Measurements from ENCODE around the gene ZBTB14. TPM values are rescaled to one million over a fixed set of nuclear protein-coding genes. Genes with fewer than 3 reads are reported as not detected.

The ZBTB14 gene
- total and polyA plus RNA-seq, 4 donors = 2.2 to 6.9 (median 4.4) TPM

DNA sequence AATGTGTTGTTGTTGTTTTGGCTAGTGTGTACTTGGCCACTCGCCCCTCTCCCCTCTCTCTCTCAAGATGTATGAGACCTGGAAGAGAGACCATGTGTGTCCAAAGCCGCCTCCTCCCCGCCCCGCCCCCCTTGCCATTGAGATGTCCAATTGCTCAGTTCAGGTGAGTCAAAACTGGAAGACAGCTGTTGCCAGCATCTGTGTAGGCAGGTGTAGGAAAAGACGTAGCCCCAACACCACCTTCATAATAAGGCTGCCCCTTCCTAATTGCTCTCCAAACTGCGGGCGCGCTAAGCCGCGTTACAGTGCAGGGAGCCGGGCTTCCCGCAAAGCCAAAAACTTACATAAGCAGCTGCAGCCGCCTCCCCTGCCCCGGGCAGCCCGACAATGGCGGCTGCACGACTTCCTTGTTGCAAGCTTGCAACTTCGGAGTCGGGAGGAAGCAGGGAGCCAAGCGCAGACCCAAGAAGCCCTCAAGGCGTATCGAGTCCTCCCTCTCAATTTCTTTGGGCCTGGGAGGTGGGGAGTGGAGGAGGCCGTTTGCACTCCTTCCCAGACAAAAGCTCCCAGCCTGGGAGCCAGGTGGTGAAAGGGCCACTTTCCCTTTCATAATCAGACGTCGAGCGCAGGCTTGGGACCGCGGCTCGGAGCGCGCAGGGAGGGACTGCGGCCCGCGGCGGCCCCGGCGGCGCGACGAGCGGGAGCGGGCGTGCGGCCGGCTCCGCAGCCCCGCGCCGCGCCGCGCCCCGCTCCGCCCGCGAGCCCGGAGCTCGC, 882 bp downstream of the ZBTB14 start:
- peak overlapping the region; percentile 92 to 93 for H3K27ac ChIP-seq (ENCODE audit: low read depth in 1 of 2, low read length in 2 of 2)
- no peaks in the 10 kb centered on the region for H3K9me3 ChIP-seq (ENCODE audit: control insufficient read depth in 4 of 4, low read length in 3 of 4)
- H3K4me1 ChIP-seq (ENCODE audit: control insufficient read depth in 4 of 4, insufficient read depth in 4 of 4, low read length in 3 of 4) = peaks cover 2 to 15% (median 7%) of the 10 kb centered on the region in 4 donors
- WGBS = under 1% methylated on average over 58 of the region's 58 CpGs
- H3K36me3 ChIP-seq (ENCODE audit: control insufficient read depth in 4 of 4, insufficient read depth in 3 of 4, low read depth in 1 of 4, low read length in 3 of 4) = peaks cover 0 to 18% (median 7%) of the 10 kb centered on the region in 4 donors
- no peak for TF ChIP-seq RAD21 (IDR thresholded peaks at IDR 0.05)
- peak; percentile 97 for TF ChIP-seq YY1 (IDR thresholded peaks at IDR 0.05)
- no peak for TF ChIP-seq TAF1 (conservative IDR thresholded peaks at IDR 0.05)
- TF ChIP-seq, protein P1, sequence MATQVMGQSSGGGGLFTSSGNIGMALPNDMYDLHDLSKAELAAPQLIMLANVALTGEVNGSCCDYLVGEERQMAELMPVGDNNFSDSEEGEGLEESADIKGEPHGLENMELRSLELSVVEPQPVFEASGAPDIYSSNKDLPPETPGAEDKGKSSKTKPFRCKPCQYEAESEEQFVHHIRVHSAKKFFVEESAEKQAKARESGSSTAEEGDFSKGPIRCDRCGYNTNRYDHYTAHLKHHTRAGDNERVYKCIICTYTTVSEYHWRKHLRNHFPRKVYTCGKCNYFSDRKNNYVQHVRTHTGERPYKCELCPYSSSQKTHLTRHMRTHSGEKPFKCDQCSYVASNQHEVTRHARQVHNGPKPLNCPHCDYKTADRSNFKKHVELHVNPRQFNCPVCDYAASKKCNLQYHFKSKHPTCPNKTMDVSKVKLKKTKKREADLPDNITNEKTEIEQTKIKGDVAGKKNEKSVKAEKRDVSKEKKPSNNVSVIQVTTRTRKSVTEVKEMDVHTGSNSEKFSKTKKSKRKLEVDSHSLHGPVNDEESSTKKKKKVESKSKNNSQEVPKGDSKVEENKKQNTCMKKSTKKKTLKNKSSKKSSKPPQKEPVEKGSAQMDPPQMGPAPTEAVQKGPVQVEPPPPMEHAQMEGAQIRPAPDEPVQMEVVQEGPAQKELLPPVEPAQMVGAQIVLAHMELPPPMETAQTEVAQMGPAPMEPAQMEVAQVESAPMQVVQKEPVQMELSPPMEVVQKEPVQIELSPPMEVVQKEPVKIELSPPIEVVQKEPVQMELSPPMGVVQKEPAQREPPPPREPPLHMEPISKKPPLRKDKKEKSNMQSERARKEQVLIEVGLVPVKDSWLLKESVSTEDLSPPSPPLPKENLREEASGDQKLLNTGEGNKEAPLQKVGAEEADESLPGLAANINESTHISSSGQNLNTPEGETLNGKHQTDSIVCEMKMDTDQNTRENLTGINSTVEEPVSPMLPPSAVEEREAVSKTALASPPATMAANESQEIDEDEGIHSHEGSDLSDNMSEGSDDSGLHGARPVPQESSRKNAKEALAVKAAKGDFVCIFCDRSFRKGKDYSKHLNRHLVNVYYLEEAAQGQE (IDR thresholded peaks at IDR 0.05) = no peak
- TF ChIP-seq FOXA2 (IDR thresholded peaks at IDR 0.05) = no peak
- TF ChIP-seq HNF4A (conservative IDR thresholded peaks at IDR 0.05) = no peak
- TF ChIP-seq, protein P2, sequence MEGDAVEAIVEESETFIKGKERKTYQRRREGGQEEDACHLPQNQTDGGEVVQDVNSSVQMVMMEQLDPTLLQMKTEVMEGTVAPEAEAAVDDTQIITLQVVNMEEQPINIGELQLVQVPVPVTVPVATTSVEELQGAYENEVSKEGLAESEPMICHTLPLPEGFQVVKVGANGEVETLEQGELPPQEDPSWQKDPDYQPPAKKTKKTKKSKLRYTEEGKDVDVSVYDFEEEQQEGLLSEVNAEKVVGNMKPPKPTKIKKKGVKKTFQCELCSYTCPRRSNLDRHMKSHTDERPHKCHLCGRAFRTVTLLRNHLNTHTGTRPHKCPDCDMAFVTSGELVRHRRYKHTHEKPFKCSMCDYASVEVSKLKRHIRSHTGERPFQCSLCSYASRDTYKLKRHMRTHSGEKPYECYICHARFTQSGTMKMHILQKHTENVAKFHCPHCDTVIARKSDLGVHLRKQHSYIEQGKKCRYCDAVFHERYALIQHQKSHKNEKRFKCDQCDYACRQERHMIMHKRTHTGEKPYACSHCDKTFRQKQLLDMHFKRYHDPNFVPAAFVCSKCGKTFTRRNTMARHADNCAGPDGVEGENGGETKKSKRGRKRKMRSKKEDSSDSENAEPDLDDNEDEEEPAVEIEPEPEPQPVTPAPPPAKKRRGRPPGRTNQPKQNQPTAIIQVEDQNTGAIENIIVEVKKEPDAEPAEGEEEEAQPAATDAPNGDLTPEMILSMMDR (IDR thresholded peaks at IDR 0.05; ENCODE audit: low read depth, low read length, missing input control) = no peak
- TF ChIP-seq, protein P3, sequence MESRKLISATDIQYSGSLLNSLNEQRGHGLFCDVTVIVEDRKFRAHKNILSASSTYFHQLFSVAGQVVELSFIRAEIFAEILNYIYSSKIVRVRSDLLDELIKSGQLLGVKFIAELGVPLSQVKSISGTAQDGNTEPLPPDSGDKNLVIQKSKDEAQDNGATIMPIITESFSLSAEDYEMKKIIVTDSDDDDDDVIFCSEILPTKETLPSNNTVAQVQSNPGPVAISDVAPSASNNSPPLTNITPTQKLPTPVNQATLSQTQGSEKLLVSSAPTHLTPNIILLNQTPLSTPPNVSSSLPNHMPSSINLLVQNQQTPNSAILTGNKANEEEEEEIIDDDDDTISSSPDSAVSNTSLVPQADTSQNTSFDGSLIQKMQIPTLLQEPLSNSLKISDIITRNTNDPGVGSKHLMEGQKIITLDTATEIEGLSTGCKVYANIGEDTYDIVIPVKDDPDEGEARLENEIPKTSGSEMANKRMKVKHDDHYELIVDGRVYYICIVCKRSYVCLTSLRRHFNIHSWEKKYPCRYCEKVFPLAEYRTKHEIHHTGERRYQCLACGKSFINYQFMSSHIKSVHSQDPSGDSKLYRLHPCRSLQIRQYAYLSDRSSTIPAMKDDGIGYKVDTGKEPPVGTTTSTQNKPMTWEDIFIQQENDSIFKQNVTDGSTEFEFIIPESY (IDR thresholded peaks at IDR 0.05) = no peak
- H3K9ac ChIP-seq (ENCODE audit: low read depth in 1 of 2, low read length in 2 of 2) = peak overlapping the region; percentile 17 to 79
- DNase-seq (ENCODE audit: low spot score) = peak; percentile 57
- H3K4me3 ChIP-seq (ENCODE audit: low read depth in 1 of 3, low read length in 3 of 3) = peak overlapping the region; percentile 89 to 99 (median 96)
- H3K27me3 ChIP-seq (ENCODE audit: control insufficient read depth in 4 of 4, insufficient read depth in 4 of 4, low read length in 3 of 4) = no peaks in the 10 kb centered on the region

DNA sequence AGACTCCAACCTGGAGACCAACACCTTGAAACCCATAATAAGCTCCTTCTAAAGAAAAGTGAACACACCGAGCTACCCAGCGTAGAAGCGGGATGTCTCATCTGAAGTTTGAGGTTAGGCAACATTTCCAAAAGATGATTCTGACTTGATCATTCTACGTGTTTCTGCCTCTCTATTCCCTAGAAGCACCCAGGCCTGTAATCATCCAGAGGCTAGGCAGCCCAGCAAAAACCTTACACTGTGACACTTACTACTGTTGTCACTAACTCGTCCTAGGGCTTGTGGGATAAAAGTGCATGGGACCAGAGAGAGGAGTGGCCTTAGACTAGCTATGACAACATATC, 1.4 kb downstream of the ZBTB14 start:
- Histone ChIP-seq H3K9ac (ENCODE audit: low read depth in 1 of 2, low read length in 2 of 2) (peak overlapping the region; percentile 17 to 79), H3K27ac (ENCODE audit: low read depth in 1 of 2, low read length in 2 of 2) (peak overlapping the region; percentile 92 to 93), H3K36me3 (ENCODE audit: control insufficient read depth in 4 of 4, insufficient read depth in 3 of 4, low read depth in 1 of 4, low read length in 3 of 4) (peaks cover 0 to 18% (median 7%) of the 10 kb centered on the region in 4 donors), H3K9me3 (ENCODE audit: control insufficient read depth in 4 of 4, low read length in 3 of 4) (no peaks in the 10 kb centered on the region), H3K4me3 (ENCODE audit: low read depth in 1 of 3, low read length in 3 of 3) (peak overlapping the region; percentile 89 to 99 (median 96)), H3K27me3 (ENCODE audit: control insufficient read depth in 4 of 4, insufficient read depth in 4 of 4, low read length in 3 of 4) (no peaks in the 10 kb centered on the region), H3K4me1 (ENCODE audit: control insufficient read depth in 4 of 4, insufficient read depth in 4 of 4, low read length in 3 of 4) (peaks cover 2 to 15% (median 7%) of the 10 kb centered on the region in 4 donors)
- 68% methylated on average over 5 of the region's 5 CpGs for WGBS
- TF ChIP-seq SP1 (IDR thresholded peaks at IDR 0.05) = no peak
- no peak for TF ChIP-seq YY1 (IDR thresholded peaks at IDR 0.05)
- TF ChIP-seq RXRA (IDR thresholded peaks at IDR 0.05) = no peak
- no peak for TF ChIP-seq GABPA (IDR thresholded peaks at IDR 0.05 in 1 of 2, conservative IDR thresholded peaks at IDR 0.05 in 1 of 2)
- TF ChIP-seq NR2F2 (IDR thresholded peaks at IDR 0.05) = no peak
- no peak for TF ChIP-seq HNF4G (IDR thresholded peaks at IDR 0.05)
- no peak for TF ChIP-seq HNF4A (conservative IDR thresholded peaks at IDR 0.05)
- no peak for TF ChIP-seq RAD21 (IDR thresholded peaks at IDR 0.05)
- DNase-seq (ENCODE audit: low spot score) = no peak
